ENCODE measurements around the gene TOGARAM1.

DNA sequence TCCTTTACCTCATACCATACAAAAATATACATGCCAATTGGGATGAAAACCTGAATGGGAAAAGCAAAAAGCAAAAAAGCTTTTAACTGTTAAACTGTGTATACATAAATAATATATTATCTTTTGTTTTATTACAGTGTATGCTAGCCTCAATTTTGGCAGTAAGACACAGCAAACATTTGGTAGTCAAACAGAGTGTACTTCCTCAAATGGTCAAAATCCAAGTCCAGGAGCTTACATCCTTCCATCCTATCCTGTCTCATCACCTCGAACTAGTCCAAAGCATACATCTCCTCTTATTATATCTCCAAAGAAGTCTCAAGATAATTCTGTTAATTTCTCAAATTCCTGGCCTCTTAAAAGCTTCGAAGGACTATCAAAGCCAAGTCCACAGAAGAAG is 41.9 kb downstream of the TOGARAM1 start:
- TF ChIP-seq POLR2A (IDR thresholded peaks at IDR 0.05) (no peak), EP300 (IDR thresholded peaks at IDR 0.05) (no peak)
- TF ChIP-seq, protein P1, sequence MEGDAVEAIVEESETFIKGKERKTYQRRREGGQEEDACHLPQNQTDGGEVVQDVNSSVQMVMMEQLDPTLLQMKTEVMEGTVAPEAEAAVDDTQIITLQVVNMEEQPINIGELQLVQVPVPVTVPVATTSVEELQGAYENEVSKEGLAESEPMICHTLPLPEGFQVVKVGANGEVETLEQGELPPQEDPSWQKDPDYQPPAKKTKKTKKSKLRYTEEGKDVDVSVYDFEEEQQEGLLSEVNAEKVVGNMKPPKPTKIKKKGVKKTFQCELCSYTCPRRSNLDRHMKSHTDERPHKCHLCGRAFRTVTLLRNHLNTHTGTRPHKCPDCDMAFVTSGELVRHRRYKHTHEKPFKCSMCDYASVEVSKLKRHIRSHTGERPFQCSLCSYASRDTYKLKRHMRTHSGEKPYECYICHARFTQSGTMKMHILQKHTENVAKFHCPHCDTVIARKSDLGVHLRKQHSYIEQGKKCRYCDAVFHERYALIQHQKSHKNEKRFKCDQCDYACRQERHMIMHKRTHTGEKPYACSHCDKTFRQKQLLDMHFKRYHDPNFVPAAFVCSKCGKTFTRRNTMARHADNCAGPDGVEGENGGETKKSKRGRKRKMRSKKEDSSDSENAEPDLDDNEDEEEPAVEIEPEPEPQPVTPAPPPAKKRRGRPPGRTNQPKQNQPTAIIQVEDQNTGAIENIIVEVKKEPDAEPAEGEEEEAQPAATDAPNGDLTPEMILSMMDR (IDR thresholded peaks at IDR 0.05): no peak
